ENCODE results near the gene TRAT1. TPM values are rescaled to one million over a fixed set of nuclear protein-coding genes. Genes with fewer than 3 reads are reported as not detected.
"Not testable (repeated sequence)": the region's sequence is repeated elsewhere in the genome, so short reads cannot be mapped to it uniquely, and the experiment has no call there.

TRAT1 gene
- total RNA-seq, 3 donors from 2014 or later: 0.64 to 2.0 (median 0.88) TPM

- no peaks in the 10 kb centered on the region for H3K36me3 ChIP-seq
- H3K4me1 ChIP-seq: no peaks in the 10 kb centered on the region
- no peak overlapping the region for H3K27ac ChIP-seq
- intact Hi-C loops (cut with DNase I; ENCODE audit: low total_unique reads): no loop called here
- no peaks in the 10 kb centered on the region for H3K27me3 ChIP-seq
- TF ChIP-seq, protein P1, sequence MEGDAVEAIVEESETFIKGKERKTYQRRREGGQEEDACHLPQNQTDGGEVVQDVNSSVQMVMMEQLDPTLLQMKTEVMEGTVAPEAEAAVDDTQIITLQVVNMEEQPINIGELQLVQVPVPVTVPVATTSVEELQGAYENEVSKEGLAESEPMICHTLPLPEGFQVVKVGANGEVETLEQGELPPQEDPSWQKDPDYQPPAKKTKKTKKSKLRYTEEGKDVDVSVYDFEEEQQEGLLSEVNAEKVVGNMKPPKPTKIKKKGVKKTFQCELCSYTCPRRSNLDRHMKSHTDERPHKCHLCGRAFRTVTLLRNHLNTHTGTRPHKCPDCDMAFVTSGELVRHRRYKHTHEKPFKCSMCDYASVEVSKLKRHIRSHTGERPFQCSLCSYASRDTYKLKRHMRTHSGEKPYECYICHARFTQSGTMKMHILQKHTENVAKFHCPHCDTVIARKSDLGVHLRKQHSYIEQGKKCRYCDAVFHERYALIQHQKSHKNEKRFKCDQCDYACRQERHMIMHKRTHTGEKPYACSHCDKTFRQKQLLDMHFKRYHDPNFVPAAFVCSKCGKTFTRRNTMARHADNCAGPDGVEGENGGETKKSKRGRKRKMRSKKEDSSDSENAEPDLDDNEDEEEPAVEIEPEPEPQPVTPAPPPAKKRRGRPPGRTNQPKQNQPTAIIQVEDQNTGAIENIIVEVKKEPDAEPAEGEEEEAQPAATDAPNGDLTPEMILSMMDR (IDR thresholded peaks at IDR 0.05): no peak
- TF ChIP-seq POLR2AphosphoS5 (IDR thresholded peaks at IDR 0.05): no peak
- no peak for TF ChIP-seq POLR2A (IDR thresholded peaks at IDR 0.05)
- H3K9me3 ChIP-seq: no peaks in the 10 kb centered on the region
- no peak for DNase-seq (ENCODE audit: low spot score in 2 of 2)
- H3K4me3 ChIP-seq: no peak overlapping the region
Observed at GRCh38 chr3:108804437-108804836, 18.1 kb upstream of the TRAT1 start.

DNA sequence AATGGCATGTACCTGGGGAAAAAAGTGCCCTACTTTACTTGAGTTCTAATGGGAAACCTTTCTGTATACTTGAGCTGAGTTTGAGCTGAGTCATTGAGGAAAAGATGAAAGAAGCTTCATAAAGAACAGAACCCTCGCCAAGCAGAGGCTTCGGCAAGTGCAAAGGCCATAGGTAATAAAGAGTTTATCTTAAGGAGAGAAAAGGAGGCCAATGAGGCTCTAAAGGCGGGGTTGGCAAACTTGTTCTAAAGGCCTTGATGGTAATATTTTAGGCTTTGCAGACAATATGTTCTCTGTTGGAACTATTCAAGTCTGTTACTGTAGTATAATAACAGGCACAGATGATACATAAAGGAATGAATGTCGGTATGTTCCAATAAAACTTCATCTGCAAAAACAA lies 17.6 kb upstream of the TRAT1 start:
- intact Hi-C loops (cut with DNase I; ENCODE audit: low total_unique reads): no loop called here

GRCh38 chr3:108806316-108806715 lies 16.3 kb upstream of the TRAT1 start:
- no peaks in the 10 kb centered on the region for H3K36me3 ChIP-seq
- no peak for DNase-seq (ENCODE audit: low spot score in 2 of 2)
- no peaks in the 10 kb centered on the region for H3K27me3 ChIP-seq
- TF ChIP-seq, protein P1 (IDR thresholded peaks at IDR 0.05): no peak
- TF ChIP-seq POLR2AphosphoS5 (IDR thresholded peaks at IDR 0.05): no peak
- no peak for TF ChIP-seq POLR2A (IDR thresholded peaks at IDR 0.05)
- H3K9me3 ChIP-seq: no peaks in the 10 kb centered on the region
- H3K4me1 ChIP-seq: no peaks in the 10 kb centered on the region
- H3K4me3 ChIP-seq: no peak overlapping the region
- intact Hi-C loops (cut with DNase I; ENCODE audit: low total_unique reads): no loop called here
- H3K27ac ChIP-seq: no peak overlapping the region

More for the DNA sequence above, 17.6 kb upstream of the TRAT1 start:
- Histone ChIP-seq H3K27ac (no peak overlapping the region), H3K36me3 (no peaks in the 10 kb centered on the region), H3K4me3 (no peak overlapping the region), H3K27me3 (no peaks in the 10 kb centered on the region), H3K9me3 (no peaks in the 10 kb centered on the region), H3K4me1 (no peaks in the 10 kb centered on the region)
- DNase-seq (ENCODE audit: low spot score in 2 of 2): no peak
- TF ChIP-seq POLR2A (IDR thresholded peaks at IDR 0.05): no peak

- DNase-seq (ENCODE audit: low spot score in 2 of 2): no peak
- no peak for TF ChIP-seq POLR2A (IDR thresholded peaks at IDR 0.05)
- TF ChIP-seq, protein P1 (IDR thresholded peaks at IDR 0.05): no peak
- no peak for TF ChIP-seq POLR2AphosphoS5 (IDR thresholded peaks at IDR 0.05)
- no peaks in the 10 kb centered on the region for H3K36me3 ChIP-seq
- no peaks in the 10 kb centered on the region for H3K27me3 ChIP-seq
- H3K27ac ChIP-seq: no peak overlapping the region
- H3K4me3 ChIP-seq: no peak overlapping the region
- no peaks in the 10 kb centered on the region for H3K9me3 ChIP-seq
- H3K4me1 ChIP-seq: no peaks in the 10 kb centered on the region
- intact Hi-C loops (cut with DNase I; ENCODE audit: low total_unique reads): no loop called here
Observed at GRCh38 chr3:108818404-108818803, 4.2 kb upstream of the TRAT1 start.

- intact Hi-C loops (cut with DNase I; ENCODE audit: low total_unique reads): no loop called here
- TF ChIP-seq POLR2AphosphoS5 (IDR thresholded peaks at IDR 0.05) (no peak), POLR2A (IDR thresholded peaks at IDR 0.05) (no peak)
- TF ChIP-seq, protein P1 (IDR thresholded peaks at IDR 0.05): no peak
- no peaks in the 10 kb centered on the region for H3K36me3 ChIP-seq
- no peak overlapping the region for H3K4me3 ChIP-seq
- DNase-seq (ENCODE audit: low spot score in 2 of 2): no peak
- no peaks in the 10 kb centered on the region for H3K27me3 ChIP-seq
- no peaks in the 10 kb centered on the region for H3K4me1 ChIP-seq
- H3K9me3 ChIP-seq: no peaks in the 10 kb centered on the region
- H3K27ac ChIP-seq: no peak overlapping the region
Observed at GRCh38 chr3:108820586-108820985, 2.0 kb upstream of the TRAT1 start.

DNA sequence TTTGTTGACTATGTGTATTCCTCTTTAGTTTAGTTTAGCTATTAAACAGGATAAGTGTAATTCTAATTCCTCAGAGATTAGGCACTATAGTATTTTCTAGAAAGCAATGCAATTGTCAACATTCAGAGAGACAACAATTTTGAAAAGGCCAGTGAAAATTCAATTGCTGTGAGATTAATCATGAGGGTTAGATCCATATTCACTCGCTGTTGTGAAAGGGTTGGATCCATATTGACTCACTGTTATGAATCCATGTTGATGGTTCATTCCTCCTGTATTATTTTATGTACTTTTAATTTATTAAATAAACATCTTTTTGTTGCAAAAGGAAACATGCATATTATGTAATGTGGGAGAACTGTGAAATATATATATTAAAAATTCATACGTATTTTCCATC lies 641 bp downstream of the TRAT1 start:
- no peaks in the 10 kb centered on the region for H3K36me3 ChIP-seq

GRCh38 chr3:108823803-108824202 lies 1.2 kb downstream of the TRAT1 start:
- intact Hi-C loops (cut with DNase I; ENCODE audit: low total_unique reads); H3K4me1 ChIP-seq; H3K36me3 ChIP-seq; H3K27ac ChIP-seq; H3K27me3 ChIP-seq; H3K4me3 ChIP-seq; DNase-seq (ENCODE audit: low spot score in 2 of 2); H3K9me3 ChIP-seq: not testable (repeated sequence)

More for the DNA sequence above, 641 bp downstream of the TRAT1 start:
- Histone ChIP-seq H3K4me1 (no peaks in the 10 kb centered on the region), H3K9me3 (no peaks in the 10 kb centered on the region), H3K27me3 (no peaks in the 10 kb centered on the region), H3K4me3 (no peak overlapping the region), H3K27ac (no peak overlapping the region)
- DNase-seq (ENCODE audit: low spot score in 2 of 2): no peak
- TF ChIP-seq POLR2A (IDR thresholded peaks at IDR 0.05) (no peak), POLR2AphosphoS5 (IDR thresholded peaks at IDR 0.05) (no peak)
- TF ChIP-seq, protein P1 (IDR thresholded peaks at IDR 0.05): no peak
- intact Hi-C loops (cut with DNase I; ENCODE audit: low total_unique reads): no loop called here

Data from breast epithelium (tissue), 4 donors.